ENCODE results near the gene SPTBN5. TPM values are rescaled to one million over a fixed set of nuclear protein-coding genes. Genes with fewer than 3 reads are reported as not detected.

The SPTBN5 gene
- total RNA-seq, 1 experiment from 2014 or later: 2.5 TPM

DNA sequence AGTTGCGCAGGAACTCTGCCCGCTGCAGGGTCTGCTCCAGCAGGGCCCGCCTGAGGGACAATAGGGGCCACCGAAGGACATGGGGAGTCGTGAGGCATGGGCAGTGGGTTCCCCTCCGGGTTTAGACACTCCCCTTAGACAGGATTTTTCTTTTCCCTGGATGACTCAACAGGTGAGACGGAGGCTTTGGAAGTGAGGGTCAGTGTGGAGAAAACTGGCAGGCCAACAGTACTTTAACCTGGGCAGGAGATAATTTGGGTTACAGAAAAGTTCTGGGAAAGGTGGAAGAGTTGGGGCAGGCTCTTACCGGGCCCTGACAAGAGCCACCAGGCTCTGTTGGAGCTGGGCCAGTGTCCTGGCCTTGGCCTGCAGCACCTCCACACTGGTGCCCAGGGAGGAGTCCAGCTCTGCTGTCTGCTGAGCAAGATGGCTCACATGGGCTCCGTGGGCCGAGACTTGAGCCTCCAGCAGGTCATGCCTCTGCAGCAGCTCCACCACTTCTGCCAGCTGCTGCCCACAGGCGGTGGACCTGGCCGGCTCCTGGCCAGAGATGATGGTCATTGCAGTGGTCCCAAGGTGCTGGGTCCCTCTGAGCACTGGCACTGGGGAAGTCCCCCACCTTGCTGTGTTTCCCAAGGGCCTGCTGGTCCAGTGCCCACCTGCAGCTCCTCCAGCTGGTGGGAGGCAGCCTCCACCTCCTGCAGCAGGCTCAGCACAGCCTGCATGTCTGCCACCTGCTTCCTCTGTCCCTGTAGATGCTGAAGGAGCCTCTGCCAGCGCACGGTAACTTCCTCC, 11.0 kb downstream of the SPTBN5 start:
- Histone ChIP-seq H3K36me3 (ENCODE audit: control insufficient read depth, insufficient read depth, low read length) (no peaks in the 10 kb centered on the region), H3K27me3 (replicated peaks; ENCODE audit: control insufficient read depth, insufficient read depth, low read length) (no peaks in the 10 kb centered on the region), H3K9me3 (no peaks in the 10 kb centered on the region), H3K4me1 (no peaks in the 10 kb centered on the region), H3K4me3 (ENCODE audit: low read depth, low read length) (no peak overlapping the region)
- TF ChIP-seq, protein P1, sequence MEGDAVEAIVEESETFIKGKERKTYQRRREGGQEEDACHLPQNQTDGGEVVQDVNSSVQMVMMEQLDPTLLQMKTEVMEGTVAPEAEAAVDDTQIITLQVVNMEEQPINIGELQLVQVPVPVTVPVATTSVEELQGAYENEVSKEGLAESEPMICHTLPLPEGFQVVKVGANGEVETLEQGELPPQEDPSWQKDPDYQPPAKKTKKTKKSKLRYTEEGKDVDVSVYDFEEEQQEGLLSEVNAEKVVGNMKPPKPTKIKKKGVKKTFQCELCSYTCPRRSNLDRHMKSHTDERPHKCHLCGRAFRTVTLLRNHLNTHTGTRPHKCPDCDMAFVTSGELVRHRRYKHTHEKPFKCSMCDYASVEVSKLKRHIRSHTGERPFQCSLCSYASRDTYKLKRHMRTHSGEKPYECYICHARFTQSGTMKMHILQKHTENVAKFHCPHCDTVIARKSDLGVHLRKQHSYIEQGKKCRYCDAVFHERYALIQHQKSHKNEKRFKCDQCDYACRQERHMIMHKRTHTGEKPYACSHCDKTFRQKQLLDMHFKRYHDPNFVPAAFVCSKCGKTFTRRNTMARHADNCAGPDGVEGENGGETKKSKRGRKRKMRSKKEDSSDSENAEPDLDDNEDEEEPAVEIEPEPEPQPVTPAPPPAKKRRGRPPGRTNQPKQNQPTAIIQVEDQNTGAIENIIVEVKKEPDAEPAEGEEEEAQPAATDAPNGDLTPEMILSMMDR (IDR thresholded peaks at IDR 0.05; ENCODE audit: insufficient read depth in 1 of 2, low read depth in 1 of 2, low read length in 1 of 2, severe bottlenecking in 1 of 2, unreplicated experiment in 1 of 2): no peak
- no peaks in the 10 kb centered on the region for H3K27me3 Mint-ChIP-seq (ENCODE audit: insufficient read depth, unreplicated experiment)
- H3K9me3 Mint-ChIP-seq (ENCODE audit: unreplicated experiment): no peaks in the 10 kb centered on the region
- ChIA-PET POLR2A (no interaction called here), CTCF (no interaction called here)
- no peak overlapping the region for H3K27ac Mint-ChIP-seq (ENCODE audit: unreplicated experiment)
- no peak for DNase-seq
- no peaks in the 10 kb centered on the region for H3K4me1 Mint-ChIP-seq (ENCODE audit: low read depth, unreplicated experiment)
- H3K4me3 Mint-ChIP-seq (ENCODE audit: unreplicated experiment): no peak overlapping the region
- BruUV-seq (replicated peaks): no TSS peak
- no peaks in the 10 kb centered on the region for H3K36me3 Mint-ChIP-seq (ENCODE audit: insufficient read depth, unreplicated experiment)
- intact Hi-C loops (cut with micrococcal nuclease; ENCODE audit: unreplicated experiment): no loop called here

DNA sequence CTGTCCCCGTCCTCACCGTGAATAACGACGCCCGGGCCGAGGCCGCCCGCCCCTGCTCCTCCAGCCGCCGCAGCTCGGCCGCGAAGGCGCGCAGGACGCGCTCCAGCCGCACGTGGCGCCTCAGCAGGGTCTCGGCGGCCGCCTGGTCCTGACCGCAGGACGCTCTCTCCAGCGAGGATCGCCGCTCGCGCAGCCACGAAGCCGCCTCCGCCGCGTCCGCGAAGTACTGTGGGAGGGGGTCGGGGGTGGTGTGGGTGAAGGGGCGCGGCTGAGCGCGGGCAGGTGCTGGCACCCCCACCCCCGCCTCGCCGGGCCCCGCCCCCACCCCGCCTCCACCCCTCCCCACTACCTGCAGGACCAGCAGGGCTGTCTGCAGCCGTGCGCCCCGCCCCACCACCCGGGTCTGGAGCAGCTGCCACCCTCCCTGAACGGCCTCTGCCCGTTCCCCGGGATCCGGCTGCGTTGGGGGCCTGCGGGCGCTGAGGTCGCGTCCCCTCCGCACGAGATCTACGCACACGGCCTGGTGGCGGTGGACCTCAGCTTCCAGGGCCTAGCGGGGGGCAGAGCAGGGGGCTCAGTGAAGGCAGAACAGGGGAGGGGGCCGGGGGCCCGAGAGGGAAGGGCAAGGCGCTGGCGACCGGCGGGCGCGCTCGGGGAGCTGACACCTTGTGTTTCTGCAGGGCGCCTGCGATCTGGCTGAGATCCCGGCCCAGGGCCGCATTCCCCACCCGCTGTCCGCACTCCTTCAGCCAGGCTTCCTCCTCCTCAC, 11.7 kb downstream of the SPTBN5 start:
- DNase-seq: no peak
- POLR2A ChIA-PET: no interaction called here
- no peaks in the 10 kb centered on the region for H3K36me3 ChIP-seq (ENCODE audit: control insufficient read depth, insufficient read depth, low read length)
- TF ChIP-seq, protein P1 (IDR thresholded peaks at IDR 0.05; ENCODE audit: insufficient read depth in 1 of 2, low read depth in 1 of 2, low read length in 1 of 2, severe bottlenecking in 1 of 2, unreplicated experiment in 1 of 2): no peak
- no peaks in the 10 kb centered on the region for H3K4me1 ChIP-seq
- intact Hi-C loops (cut with micrococcal nuclease; ENCODE audit: unreplicated experiment): no loop called here
- H3K9me3 ChIP-seq: no peaks in the 10 kb centered on the region
- H3K4me3 ChIP-seq (ENCODE audit: low read depth, low read length): no peak overlapping the region
- H3K9me3 Mint-ChIP-seq (ENCODE audit: unreplicated experiment): no peaks in the 10 kb centered on the region
- no TSS peak for BruUV-seq (replicated peaks)
- H3K4me3 Mint-ChIP-seq (ENCODE audit: unreplicated experiment): no peak overlapping the region
- H3K36me3 Mint-ChIP-seq (ENCODE audit: insufficient read depth, unreplicated experiment): no peaks in the 10 kb centered on the region
- H3K27me3 ChIP-seq (replicated peaks; ENCODE audit: control insufficient read depth, insufficient read depth, low read length): no peaks in the 10 kb centered on the region
- no peaks in the 10 kb centered on the region for H3K4me1 Mint-ChIP-seq (ENCODE audit: low read depth, unreplicated experiment)
- CTCF ChIA-PET: interaction anchor here (0.7 kb wide), 1 partner anchor 43 kb away, joined by 7 read pairs; no protein-coding TSS in a partner anchor
- H3K27me3 Mint-ChIP-seq (ENCODE audit: insufficient read depth, unreplicated experiment): no peaks in the 10 kb centered on the region
- H3K27ac Mint-ChIP-seq (ENCODE audit: unreplicated experiment): no peak overlapping the region

DNA sequence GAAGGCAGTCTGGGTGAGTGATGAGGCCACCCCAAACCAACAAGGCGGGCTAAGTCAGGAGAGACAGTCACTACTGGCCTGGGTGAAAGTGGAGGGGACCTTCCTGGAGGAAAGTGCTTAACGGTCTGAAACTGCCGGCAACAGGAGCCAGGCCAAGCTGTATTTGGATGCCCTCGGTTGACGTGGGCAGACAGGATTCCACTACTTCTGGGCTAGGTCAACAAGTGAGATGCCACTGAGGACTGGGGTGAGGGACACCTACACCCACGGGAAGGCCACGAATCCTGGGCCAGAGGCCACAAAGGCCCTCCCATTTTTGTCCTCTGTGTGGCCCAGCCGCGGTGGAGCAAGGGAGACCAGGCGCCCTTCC, 12.3 kb downstream of the SPTBN5 start:
- intact Hi-C loops (cut with micrococcal nuclease; ENCODE audit: unreplicated experiment): no loop called here
- CTCF ChIA-PET: interaction anchor here (1.1 kb wide), 1 partner anchor 23 kb away, joined by 3 read pairs; no protein-coding TSS in a partner anchor

More for the DNA sequence above, 12.3 kb downstream of the SPTBN5 start:
- H3K9me3 ChIP-seq: no peaks in the 10 kb centered on the region
- no peaks in the 10 kb centered on the region for H3K27me3 ChIP-seq (replicated peaks; ENCODE audit: control insufficient read depth, insufficient read depth, low read length)
- TF ChIP-seq, protein P1 (IDR thresholded peaks at IDR 0.05; ENCODE audit: insufficient read depth in 1 of 2, low read depth in 1 of 2, low read length in 1 of 2, severe bottlenecking in 1 of 2, unreplicated experiment in 1 of 2): no peak
- H3K36me3 ChIP-seq (ENCODE audit: control insufficient read depth, insufficient read depth, low read length): no peaks in the 10 kb centered on the region
- Mint-ChIP-seq H3K4me1 (ENCODE audit: low read depth, unreplicated experiment) (no peaks in the 10 kb centered on the region), H3K27me3 (ENCODE audit: insufficient read depth, unreplicated experiment) (no peaks in the 10 kb centered on the region), H3K36me3 (ENCODE audit: insufficient read depth, unreplicated experiment) (no peaks in the 10 kb centered on the region), H3K27ac (ENCODE audit: unreplicated experiment) (no peak overlapping the region), H3K9me3 (ENCODE audit: unreplicated experiment) (no peaks in the 10 kb centered on the region), H3K4me3 (ENCODE audit: unreplicated experiment) (no peak overlapping the region)
- no TSS peak for BruUV-seq (replicated peaks)
- no peak for DNase-seq
- POLR2A ChIA-PET: no interaction called here
- no peak overlapping the region for H3K4me3 ChIP-seq (ENCODE audit: low read depth, low read length)
- H3K4me1 ChIP-seq: no peaks in the 10 kb centered on the region

Data from Caco-2 (cell line).